SIG-M5 (cell line): Measurements from ENCODE around the gene ROR1.

Experiments
- DNase-seq: peaks from one replicate; lab custom pipeline; 2025; lab: John Stamatoyannopoulos, UW

Gene ROR1

DNA sequence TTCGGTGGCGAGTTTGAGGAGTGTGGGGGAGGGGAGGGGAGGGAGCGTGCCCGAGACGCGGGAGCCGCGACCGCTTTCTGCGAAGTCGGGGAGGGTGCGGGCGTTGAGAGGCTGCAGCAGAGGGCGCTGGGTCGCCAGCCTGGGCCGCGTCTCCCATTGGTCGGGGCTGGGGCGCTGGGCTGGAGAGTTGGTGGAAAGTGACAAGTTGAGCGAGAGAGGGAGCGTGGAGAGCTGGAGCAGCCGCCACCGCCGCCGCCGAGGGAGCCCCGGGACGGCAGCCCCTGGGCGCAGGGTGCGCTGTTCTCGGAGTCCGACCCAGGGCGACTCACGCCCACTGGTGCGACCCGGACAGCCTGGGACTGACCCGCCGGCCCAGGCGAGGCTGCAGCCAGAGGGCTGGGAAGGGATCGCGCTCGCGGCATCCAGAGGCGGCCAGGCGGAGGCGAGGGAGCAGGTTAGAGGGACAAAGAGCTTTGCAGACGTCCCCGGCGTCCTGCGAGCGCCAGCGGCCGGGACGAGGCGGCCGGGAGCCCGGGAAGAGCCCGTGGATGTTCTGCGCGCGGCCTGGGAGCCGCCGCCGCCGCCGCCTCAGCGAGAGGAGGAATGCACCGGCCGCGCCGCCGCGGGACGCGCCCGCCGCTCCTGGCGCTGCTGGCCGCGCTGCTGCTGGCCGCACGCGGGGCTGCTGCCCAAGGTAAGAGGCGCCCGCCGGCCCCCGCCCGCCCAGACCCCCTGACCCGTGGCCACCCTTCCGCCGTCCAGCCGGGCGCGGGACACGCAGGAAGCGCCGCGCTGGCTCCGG, at the start of gene ROR1:
TSS of gene ROR1 (plus strand) at position 203 of the 802 bp plus-strand sequence.
- no peak for DNase-seq

DNA sequence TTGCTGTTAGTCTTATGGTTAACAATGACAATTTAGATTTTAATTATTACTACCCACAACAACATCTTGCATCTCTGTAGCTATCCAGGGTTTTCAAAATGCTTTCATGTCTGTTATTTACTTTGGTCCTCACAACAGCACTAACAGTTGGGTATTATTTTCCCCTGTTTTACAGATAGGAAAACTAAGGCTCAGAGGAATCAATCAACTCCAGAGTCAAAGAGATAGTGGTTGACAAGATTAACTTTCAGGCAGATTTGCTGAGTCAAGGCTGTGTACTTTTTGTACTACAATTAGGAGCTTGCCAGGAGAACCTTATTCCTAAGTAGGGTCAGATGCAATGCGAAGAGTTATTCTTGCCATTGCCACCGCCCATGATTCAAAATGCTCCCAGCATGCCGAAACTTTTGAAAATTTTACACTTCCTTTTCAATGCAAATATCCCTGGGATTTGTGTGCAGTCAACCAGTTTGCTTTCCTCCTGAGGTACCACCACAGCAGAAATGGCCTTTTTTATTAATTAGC, 49.4 kb upstream of the ROR1 start:
- DNase-seq, result no peak

GRCh38 chr1:63728611-63729226, 45.1 kb upstream of the ROR1 start:
- DNase-seq, result no peak

- DNase-seq, result no peak
These were observed 44.6 kb upstream of the ROR1 start for GRCh38 chr1:63729227-63729620.

GRCh38 chr1:63730211-63730610, 43.6 kb upstream of the ROR1 start:
- no peak for DNase-seq

- DNase-seq, result no peak
These were observed 42.4 kb upstream of the ROR1 start for GRCh38 chr1:63731117-63732043.

- no peak for DNase-seq
These were observed 41.2 kb upstream of the ROR1 start for GRCh38 chr1:63732666-63733065.

GRCh38 chr1:63738772-63739171, 35.0 kb upstream of the ROR1 start:
- no peak for DNase-seq

GRCh38 chr1:63739452-63739851, 34.4 kb upstream of the ROR1 start:
- no peak for DNase-seq

GRCh38 chr1:63740432-63740831, 33.4 kb upstream of the ROR1 start:
- no peak for DNase-seq

DNA sequence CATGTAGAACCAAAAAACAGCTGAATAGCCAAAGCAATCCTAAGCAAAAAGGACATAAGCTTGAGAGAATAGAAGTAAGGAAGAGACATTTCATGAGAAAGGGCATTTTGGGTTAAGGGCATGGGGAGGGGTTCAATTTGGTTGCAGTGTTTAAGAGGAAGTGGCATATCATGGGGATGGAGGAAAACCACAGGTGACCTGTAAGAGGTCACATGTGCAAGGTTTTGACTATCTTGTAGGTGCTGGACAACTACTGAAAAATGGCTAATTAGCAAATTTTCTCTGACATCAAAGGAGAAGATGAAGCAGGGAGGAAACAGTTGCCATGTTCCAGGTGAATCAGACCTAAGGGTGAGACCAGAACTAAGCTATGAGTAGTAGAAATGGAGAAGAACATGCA, 31.3 kb upstream of the ROR1 start:
- DNase-seq, result no peak

- no peak for DNase-seq
These were observed 30.0 kb upstream of the ROR1 start for GRCh38 chr1:63743781-63744180.

GRCh38 chr1:63746129-63746864, 27.5 kb upstream of the ROR1 start:
- DNase-seq, result no peak

- no peak for DNase-seq
These were observed 26.4 kb upstream of the ROR1 start for GRCh38 chr1:63747445-63747844.

DNA sequence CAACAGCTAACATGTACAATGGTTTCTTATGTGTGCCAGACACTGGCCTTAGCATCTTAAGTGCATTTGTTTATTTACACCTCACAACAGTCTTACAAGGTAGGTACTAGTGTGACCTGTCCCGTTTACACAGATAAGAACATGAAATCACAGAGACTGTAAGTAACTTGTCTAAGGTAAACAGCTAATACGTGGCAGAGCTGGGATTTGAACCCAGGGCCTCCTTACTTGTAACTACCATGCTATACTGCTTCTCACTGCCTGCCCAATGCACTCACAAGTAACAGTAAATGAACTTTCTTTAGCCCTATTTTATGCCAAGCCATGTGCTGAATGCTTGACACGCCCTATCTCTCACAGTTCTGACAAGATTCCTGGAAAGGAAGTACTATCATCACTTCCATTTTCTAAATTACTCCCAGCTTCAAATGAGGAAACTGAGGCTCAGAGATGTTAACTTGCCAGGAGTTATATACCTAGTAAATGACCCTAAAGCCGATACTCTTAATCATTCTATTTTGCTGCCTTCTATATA, 25.7 kb upstream of the ROR1 start:
- no peak for DNase-seq

DNA sequence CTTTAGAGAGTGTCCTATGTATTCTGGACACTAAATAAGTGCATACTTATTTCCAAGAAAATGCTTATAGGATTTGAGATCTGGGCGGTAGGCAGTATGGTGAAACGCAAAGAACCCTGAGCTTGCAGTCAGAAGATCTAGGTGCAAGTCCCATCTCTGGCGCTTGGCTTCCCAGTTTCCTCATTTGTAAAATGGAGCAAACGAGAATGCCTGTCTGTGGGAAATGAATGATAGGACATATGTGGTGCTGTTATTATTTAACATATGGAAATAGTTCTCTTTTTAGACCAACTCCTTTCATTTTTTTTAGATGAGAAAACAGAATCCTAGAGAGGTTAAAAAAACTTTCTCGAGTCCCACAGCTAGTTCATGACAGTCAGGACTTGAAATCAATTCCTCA, 25.2 kb upstream of the ROR1 start:
- no peak for DNase-seq

- DNase-seq, result no peak
These were observed 23.1 kb upstream of the ROR1 start for GRCh38 chr1:63750721-63751120.

DNA sequence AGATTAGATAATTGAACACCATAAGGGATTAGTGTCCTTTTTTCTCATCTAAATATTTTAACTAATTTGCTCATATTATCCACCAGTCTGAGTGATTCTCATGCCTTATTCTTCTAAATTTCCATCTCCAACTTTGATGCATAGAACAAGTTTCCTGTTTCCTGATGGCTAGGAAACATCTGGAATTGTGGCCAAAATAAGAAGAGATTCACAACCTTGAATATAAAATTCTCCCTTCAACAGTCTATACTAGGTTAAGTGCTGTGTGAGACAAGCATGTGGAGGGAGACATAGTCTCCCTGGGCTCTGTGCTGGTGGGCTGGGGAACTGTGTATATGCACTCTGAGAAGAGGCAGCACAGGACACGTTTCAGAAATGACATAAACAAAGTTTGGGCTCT, 21.6 kb upstream of the ROR1 start:
- no peak for DNase-seq

DNA sequence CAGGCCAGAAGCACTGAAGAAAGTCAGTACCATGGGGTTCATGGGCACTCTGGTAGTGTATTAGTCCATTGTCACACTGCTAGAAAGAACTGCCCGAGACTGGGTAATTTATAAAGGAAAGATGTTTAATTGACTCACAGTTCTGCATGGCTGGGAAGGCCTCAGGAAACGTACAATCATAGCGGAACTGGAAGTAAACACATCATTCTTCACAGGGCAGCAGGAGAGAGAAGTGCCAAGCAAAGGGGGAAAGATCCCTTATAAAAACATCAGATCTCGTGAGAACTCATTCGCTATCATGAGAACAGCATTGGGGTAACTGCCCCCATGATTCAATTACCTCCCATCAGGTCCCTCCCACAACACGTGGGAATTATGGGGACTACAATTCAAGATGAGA, 20.2 kb upstream of the ROR1 start:
- DNase-seq, result no peak

- DNase-seq, result no peak
These were observed 17.0 kb upstream of the ROR1 start for GRCh38 chr1:63756839-63757238.

GRCh38 chr1:63757334-63757733, 16.5 kb upstream of the ROR1 start:
- DNase-seq, result no peak

DNA sequence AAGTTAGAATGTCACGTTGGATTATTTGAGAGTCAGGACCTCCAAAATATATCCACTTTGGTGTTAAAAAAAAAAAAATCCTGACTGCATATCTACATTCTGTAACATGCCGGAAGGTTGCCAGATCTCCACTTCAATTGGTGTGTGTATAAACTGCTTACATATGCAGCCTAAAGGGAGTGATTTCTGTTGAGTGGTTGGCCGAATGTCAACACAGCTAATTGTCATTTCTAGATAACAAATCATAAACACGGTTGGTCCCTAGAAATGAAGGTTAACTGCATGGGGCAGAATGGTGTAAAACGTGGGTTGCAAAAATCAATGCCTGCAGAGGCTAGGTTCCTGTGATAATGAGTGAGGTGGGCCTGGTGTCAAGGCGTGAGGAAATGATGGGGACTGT, 15.0 kb upstream of the ROR1 start:
- no peak for DNase-seq
